HG03097 (cell line): ENCODE data around the gene RAI14.
A peak's percentile ranks its signal among the peaks of the same experiment; 100 is the strongest.
"Not testable (repeated sequence)": the region's sequence is repeated elsewhere in the genome, so short reads cannot be mapped to it uniquely, and the experiment has no call there.

ENCODE experiments used
- ATAC-seq: cut with Tn5 transposase; IDR thresholded peaks from one replicate; pipeline ENCODE4 v1.9.1; 2021; ENCODE audit not compliant: unreplicated experiment, low FRiP score

RAI14 gene

DNA sequence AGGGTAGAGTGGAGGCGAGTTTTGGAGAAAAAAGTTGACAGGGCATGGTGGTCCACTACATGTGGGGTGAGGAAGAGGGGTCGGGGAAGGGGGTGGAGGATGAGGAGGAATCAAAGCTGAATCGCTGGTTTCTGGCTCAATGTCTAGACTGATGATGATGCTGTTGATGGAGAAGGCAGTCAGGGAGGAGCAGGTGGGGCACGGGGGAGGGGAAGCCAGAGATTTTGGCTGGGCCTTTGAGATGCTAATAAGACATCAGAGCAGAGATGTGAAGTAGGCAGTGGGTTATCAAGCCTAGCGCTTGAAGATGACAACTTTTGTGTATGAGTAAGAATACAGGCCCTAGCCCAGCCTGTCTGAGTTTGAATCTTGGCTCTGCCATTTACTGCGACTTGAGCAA, 150.4 kb downstream of the RAI14 start:
- no peak for ATAC-seq

DNA sequence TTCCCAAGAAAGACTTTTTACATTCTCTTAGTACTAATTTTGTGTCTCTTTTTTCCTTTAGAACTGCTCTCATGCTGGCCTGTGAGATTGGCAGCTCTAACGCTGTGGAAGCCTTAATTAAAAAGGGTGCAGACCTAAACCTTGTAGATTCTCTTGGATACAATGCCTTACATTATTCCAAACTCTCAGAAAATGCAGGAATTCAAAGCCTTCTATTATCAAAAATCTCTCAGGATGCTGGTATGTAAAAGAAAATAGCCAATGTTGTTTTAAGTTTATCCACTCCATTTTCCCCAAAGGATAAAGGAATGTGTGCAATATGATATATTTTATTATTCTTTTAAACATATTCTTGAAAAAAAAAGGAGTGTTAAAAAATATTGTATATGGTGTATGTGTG, 155.6 kb downstream of the RAI14 start:
- no peak for ATAC-seq

DNA sequence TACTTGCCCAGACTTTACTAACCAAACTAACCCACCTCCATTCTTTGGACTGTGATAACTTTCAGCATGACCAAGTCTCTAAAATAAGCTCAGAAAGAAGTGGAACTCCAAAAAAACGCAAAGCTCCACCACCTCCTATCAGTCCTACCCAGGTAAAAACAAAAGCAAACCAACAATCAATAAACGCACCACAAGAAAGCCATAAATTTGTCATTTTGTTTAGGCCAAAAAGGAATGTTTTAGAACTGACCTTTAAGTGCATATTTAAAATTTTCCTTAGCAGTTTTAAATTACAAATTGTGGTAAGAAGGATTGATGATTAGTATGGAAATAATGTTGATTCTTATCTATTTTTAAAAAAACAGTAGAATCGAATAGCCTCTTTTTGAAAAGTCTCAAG, 157.4 kb downstream of the RAI14 start:
- no peak for ATAC-seq

- no peak for ATAC-seq
Observed at GRCh38 chr5:34817558-34818351, 161.6 kb downstream of the RAI14 start.

DNA sequence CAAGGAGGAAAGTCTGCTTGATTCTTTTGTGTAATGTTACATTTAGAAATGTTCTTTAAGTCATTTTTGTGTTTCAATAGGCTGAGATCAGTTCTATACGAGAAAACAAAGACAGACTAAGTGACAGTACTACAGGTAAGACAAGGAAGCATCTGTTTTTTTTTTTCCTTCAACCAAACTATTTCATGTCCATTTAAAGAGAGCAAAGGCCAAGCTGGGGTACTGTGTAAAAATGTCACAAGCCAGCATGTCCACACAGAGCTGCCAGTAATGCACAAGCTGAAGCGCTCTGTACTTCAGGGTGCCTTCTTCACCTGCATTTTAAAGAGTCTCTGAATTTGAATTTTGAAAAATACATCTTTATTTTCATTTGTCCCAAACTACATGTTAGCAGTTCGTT, 162.6 kb downstream of the RAI14 start:
- ATAC-seq = no peak

DNA sequence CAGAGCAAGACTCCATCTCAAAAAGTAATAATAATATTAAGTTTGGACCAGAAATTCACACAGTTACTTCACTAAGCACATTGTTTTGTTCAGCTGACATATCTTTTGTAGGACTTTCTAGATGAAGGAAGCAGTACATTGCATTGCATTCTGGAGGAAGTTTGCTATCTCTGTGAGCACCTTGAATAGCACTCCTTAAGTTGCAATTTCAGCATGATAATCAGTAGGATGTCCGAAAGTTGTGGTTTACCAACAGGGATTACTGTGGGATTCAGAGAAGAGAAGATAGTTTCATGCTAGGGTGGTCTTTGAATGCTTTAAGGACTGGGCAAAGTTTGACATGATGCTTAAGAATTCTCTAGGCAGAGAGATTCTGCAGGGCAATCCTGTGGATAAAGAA, 164.5 kb downstream of the RAI14 start:
- no peak for ATAC-seq

DNA sequence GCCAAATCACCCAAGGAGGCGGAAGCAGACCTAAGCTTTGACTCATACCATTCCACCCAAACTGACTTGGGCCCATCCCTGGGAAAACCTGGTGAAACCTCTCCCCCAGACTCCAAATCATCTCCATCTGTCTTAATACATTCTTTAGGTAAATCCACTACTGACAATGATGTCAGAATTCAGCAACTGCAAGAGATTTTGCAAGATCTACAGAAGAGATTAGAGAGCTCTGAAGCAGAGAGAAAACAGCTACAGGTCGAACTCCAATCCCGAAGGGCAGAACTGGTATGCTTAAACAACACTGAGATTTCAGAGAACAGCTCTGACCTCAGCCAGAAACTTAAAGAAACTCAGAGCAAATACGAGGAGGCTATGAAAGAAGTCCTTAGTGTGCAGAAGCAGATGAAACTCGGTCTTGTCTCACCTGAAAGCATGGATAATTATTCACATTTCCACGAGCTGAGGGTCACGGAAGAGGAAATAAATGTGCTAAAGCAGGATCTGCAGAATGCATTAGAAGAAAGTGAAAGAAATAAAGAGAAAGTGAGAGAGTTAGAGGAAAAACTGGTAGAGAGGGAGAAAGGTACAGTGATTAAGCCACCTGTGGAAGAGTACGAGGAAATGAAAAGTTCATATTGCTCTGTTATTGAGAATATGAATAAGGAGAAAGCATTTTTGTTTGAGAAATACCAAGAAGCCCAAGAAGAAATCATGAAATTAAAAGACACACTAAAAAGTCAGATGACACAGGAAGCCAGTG, 167.0 kb downstream of the RAI14 start:
- no peak for ATAC-seq

DNA sequence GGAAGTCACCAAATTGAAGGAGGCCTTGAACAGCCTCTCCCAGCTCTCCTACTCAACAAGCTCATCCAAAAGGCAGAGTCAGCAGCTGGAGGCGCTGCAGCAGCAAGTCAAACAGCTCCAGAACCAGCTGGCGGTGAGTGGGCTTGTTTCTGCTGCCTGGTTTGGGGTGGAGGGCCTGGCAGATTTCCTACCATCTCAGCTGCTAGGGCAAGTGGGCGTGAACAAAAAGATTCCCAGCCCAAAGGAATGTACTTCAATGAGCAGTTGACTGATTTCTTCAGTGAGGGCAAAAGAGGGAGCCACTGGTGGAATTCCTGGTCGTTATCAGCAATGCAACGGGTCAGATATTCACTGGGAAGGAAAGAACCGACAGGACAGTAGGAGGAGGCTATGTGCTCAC, 170.2 kb downstream of the RAI14 start:
- ATAC-seq = no peak

- ATAC-seq = no peak
Observed at GRCh38 chr5:34827588-34828506, 171.7 kb downstream of the RAI14 start.

GRCh38 chr5:34830827-34831226, 174.7 kb downstream of the RAI14 start:
- not testable (repeated sequence) for ATAC-seq

- ATAC-seq = no peak
Observed at GRCh38 chr5:34831303-34831702, 175.2 kb downstream of the RAI14 start.

DNA sequence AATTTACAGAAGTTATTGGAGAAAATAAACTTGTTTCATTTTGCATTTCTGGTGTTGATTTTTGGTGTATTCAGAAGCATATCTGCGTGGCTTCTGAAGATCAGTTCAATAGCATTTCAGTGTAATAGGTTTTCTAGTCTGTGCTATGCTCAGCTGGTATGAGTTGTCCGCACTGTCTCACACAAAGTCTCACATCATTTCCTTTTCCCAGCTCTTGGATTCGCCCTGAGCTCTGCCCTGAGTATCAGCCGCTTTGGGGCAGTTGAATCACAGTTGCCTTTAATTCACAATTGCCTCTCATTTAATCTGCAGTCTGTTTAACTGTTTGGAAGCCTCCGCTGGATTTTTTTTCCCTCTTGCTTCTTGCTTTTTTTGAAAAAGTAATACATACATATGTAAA, 176.4 kb downstream of the RAI14 start:
- ATAC-seq = no peak

- no peak for ATAC-seq
Observed at GRCh38 chr5:34833090-34833489, 177.0 kb downstream of the RAI14 start.

DNA sequence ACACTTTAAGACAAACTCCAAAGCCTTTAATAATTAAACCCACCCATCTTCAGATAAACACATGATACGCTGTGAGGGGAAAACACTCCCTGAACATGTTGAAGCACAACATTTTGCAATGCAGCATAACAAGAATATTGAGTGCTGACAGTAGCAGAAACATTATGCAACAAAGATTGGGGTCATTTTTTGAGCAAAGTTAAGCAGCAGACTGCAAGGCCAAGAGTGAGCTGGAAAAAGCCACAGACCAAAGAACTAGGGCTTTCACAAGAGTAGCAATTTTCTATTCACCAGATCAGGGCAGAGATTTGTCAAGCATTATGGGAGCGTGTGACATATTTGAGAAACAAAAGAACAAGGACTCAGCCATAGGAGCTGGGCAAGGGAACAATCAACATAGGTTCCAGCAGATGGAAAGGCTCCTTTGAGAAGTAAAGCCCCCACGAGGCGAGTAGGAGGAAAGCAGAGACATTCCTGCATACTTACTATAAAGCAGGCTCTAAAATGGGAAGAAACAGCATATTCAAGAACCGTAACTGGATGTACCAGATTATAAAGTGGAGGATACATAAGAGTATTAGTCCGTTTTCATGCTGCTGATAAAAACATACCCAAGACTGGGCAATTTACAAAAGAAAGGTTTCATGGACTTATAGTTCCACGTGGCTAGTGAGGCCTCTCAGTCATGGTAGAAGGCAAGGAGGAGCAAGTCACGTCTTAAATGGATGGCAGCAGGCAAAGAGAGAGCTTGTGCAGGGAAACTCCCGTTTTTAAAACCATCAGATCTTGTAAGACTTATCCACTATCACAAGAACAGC, 178.1 kb downstream of the RAI14 start:
- no peak for ATAC-seq

DNA sequence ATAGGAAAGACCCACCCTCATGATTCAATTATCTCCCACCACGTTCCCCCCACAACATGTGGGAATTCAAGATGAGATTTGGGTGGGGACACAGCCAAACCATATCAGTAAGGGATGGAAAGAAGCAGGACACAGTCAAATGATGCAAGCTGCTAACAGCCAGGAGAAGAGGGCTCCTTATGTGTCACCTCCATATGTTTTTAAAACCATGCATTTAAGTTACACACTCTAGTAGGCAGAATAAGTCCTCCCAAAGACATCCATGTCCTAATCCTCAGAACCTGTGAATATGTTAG, 178.6 kb downstream of the RAI14 start:
- ATAC-seq = no peak

- ATAC-seq = no peak
Observed at GRCh38 chr5:34835664-34836063, 179.5 kb downstream of the RAI14 start.

GRCh38 chr5:34838785-34839714, 182.9 kb downstream of the RAI14 start, which contains the start of gene TTC23L:
Gene TTC23L, plus strand, starts transcription at chr5:34839164. Its CDS starts 1,508 bp downstream, at chr5:34840672.
- peak; percentile 97 for ATAC-seq

DNA sequence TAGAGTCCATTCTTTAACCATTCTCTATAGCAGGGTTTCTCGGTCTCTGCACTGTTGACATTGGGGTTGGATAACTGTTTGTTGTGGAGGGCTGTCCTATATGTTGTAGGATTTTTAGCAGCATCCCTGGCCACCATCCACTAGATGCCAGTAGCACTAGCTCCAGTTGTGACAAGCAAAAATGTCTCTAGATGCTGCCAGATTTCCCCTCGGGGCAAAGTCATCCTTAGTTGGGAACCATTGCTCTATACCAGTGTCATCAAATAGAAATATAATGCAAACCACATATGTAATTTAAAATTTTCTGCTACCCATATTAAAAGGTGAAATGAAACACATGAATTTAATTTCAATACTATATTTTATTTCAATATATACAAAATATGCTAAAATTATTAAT, 185.7 kb downstream of the RAI14 start:
- ATAC-seq = no peak

DNA sequence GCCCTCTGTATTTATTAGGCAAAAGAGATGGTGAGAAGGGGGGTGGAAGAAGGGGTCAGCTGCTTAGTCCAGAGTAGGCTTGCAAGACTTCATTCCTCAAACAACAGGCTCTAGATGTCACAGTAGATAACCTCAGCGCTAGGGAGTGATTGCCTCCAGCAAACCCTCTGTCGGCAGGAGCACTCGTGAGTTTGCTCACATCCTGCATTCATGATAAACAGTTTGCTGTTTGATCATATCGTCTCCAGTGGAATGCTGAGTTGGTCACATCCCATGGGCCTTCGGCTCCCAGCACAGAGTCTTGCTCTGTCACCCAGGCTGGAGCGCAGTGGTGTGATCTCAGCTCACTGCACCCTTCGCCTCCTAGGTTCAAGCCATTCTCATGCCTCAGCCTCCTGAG, 186.4 kb downstream of the RAI14 start:
- no peak for ATAC-seq
